ENCODE data around the gene FAM83E.
A peak's percentile ranks its signal among the peaks of the same experiment; 100 is the strongest.

Gene FAM83E

DNA sequence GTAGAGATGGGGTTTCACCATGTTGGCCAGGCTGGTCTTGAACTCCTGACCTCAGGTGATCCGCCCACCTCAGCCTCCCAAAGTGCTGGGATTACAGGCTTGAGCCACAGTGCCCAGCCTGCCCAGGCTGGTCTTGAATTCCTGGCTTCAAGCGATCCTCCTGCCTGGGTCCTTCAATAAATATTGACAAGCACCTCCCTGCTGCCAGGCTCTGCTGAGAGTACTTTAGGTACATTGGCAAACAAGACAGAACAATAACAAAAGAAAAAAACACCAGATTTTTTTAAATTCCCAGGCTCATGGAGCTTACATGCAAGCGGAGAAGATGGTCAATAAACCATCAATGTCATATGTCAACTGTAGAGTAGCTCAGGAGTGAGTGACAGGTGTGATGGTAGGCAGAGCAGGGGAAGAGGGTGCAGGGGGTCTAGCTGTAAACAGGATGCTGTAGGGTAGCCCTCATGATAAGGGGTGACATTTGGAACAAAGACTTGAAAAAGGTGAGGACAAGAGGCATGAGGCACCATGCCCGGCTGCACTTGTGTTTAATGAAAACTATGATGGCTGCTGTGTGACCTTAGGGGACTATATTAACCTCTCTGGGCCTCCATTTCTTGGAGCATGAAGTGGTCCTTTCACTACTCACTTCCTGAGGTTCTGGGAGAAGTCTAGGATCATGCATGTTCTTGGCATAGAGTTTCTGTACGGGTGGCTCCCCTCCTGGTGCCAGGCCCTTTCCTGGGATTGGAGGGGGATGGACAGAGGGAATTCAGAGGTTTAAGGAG, 43.3 kb downstream of the FAM83E start:
- DNase-seq: no peak

GRCh38 chr19:48569814-48570213, 45.1 kb downstream of the FAM83E start:
- DNase-seq: no peak

GRCh38 chr19:48568345-48568886, 46.5 kb downstream of the FAM83E start:
- peak; percentile 66 for DNase-seq

DNA sequence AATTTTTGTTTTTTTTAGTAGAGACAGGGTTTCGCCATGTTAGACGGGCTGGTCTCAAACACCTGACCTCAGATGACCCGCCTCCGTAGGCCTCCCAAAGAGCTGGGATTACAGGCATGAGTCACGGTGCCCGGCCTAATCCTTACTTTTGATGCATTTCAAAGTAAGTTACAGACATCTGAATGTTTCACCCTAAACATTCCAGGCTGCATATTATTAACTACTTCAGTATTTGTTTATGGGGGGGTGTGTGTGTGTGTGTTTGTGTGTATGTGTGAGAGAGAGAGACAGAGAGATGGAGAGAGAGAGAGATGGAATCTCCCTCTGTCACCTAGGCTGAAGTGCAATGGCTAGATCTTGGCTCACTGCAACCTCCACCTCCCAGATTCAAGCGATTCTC, 49.8 kb downstream of the FAM83E start:
- DNase-seq: peak; percentile 79

All from MV-4-11 (cell line).